Measurements from ENCODE around the gene TESPA1.
"Not testable (repeated sequence)": the region's sequence is repeated elsewhere in the genome, so short reads cannot be mapped to it uniquely, and the experiment has no call there.

TESPA1 gene

DNA sequence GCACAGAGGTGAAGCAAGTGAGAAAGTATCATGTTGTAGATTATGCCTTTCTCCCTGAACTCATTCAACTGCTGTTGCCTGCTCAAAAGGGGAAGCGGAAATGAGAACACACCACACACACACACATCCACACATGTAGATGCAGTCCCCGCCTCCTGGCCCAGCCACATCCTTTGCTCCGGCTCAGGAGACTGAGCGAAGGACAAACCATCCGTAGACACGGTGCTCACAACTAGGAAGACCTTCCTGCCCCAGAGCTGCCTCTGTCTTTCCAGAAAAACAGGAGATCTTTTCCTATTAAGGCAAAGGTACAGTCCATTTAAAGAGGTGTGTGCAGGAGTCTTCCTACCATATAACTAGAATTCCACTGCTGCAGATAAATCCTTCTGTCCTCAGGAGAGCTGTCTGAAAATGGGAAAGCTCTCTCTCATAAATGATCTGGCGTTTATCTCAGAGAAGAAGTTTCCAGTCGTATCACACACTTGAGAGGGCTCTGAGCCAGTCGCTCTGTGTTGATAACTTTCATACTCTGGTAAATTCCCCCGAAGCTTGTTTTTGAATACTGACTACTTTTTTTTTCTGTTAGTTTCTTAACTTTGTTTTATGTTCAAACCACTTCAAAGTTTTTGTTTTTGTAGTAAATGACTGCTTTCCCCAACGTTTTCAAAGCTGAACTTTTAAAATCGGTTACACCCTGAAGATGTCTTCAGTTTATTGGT, at the start of gene TESPA1:
TSS of gene TESPA1 (minus strand) at position 105 of the 719 bp plus-strand sequence. CDS start 10,200 bp downstream, outside the sequence.
- peak; percentile 70 to 73 for DNase-seq (ENCODE audit: low read depth in 2 of 2)

DNA sequence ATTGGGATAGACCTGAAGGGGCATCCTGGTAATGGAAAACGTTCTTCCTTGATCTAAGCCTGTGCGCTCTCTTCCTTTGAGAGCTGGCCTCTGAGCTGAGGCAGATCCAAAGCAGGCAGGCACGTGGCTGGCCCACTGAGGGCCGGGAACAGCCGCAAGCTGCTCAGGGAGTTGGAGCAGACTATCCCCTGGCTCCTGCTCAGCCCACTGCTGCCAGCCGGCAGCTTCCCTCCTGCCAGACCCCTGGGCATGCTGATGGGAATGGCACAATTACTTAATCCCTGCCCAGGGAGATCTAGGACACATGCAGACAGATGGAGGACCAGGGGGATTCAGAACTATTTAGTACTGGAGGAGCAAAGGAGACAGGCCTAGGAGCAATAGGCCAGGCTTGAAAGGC, 49.7 kb upstream of the TESPA1 start:
- no peak for DNase-seq (ENCODE audit: low read depth in 2 of 2)

DNA sequence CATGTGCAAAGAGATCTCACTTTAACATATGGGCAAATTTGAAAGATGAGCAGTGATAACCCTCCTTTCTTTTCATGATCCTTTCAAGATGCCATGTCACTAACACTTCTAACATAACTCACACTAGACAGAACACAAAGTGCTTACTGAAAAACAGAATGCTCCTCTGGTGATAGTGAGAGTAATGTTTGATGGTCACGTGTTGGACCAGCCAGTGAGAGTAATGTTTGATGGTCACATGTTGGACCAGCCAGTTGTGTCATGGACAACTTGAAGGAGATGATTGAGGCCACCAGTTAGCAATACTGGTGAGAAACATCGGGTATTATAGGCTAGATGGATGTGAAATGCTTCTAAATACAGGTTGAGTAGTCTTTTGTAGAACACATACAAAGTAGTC, 40.9 kb upstream of the TESPA1 start:
- DNase-seq (ENCODE audit: low read depth in 2 of 2): no peak

GRCh38 chr12:55024575-55024974, 40.0 kb upstream of the TESPA1 start:
- DNase-seq (ENCODE audit: low read depth in 2 of 2): no peak

GRCh38 chr12:55019784-55020183, 35.2 kb upstream of the TESPA1 start, which contains the start of gene NEUROD4:
Gene NEUROD4, plus strand, starts transcription at chr12:55019974. Its CDS starts 6,466 bp downstream, at chr12:55026440.
- peak; percentile 4 to 6 for DNase-seq (ENCODE audit: low read depth in 2 of 2)

GRCh38 chr12:55017416-55017925, 32.9 kb upstream of the TESPA1 start:
- DNase-seq (ENCODE audit: low read depth in 2 of 2): no peak

DNA sequence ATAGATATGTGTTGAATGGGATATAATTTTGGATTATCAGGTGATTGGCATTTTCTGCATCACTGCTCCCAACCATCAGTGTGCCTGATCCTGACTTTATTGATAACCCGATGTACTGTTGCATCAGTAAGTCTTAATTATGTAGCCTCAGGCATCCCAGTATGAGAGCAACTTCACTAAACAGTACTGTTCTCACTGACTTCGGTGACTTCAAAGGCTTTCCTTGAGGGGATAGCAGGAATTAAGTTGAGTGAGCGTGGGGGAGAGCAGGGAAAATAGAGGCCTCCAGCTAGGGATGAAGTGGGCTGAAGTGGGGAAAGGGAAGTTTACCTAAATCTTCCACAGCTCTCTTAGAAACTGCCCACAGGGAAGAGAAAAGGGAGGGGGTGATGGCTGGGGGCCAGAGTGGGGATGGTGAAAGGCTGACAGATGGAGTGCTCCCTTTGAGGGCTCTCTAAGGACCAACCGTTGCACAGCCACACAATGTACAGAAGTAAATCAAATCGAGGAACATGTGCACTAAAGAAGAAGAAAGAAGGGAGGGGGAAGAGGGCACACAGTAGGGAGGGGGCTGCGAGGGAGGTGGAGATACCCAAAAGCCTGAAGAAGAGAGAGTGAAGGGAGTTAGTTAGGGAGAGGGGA, 24.5 kb upstream of the TESPA1 start:
- no peak for DNase-seq (ENCODE audit: low read depth in 2 of 2)

DNA sequence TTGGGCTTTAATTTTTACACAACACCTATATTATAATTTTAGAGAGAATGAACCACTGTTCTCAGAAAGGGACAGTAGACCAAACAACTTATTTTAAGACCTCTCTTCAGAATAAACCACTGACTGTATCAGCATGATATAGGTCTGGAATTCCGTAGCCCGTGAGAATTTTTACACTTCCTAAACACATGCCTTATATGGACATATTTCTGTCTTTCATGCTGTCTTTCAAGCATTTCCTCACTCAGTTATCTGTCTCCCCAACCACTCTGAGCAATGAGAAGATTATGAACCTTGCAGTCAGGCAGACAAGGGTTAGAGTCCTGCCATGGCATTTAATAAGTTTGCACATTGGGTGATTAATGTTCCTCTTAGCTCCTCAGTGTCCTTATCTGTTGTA, 17.8 kb upstream of the TESPA1 start:
- DNase-seq (ENCODE audit: low read depth in 2 of 2): no peak

DNA sequence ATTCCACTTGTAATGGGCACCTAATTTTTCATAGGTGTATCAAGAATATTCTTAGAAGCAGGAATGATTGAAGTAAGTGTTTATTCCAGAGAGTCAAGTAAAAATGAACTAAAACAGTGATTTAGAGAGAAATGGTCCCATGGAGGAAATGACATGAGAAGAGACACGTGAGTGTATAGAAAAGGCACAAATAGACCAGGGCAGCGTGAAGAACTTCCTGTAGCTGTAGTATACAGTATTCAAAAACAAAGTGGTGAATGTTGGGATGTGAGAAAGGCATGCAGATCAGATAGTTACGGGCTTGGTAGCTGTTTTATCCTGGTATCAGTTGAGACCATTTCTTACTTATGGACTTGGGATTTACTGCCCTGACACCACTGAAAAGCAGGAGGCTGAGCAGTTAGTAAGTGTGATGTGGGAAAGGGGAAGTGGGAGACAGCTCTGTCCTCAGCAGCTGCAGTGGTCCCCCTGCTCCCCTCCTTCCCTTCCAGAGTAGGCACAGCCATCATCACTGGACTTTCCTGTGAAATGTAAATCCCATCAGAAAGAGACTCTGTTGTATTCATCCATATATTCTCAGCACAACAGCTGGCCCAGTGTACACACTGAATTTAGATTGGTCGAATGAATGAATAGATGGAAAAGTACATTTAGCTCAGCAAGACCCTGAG, 16.8 kb upstream of the TESPA1 start:
- DNase-seq (ENCODE audit: low read depth in 2 of 2): no peak

- no peak for DNase-seq (ENCODE audit: low read depth in 2 of 2)
Observed at GRCh38 chr12:54998958-54999510, 14.5 kb upstream of the TESPA1 start.

DNA sequence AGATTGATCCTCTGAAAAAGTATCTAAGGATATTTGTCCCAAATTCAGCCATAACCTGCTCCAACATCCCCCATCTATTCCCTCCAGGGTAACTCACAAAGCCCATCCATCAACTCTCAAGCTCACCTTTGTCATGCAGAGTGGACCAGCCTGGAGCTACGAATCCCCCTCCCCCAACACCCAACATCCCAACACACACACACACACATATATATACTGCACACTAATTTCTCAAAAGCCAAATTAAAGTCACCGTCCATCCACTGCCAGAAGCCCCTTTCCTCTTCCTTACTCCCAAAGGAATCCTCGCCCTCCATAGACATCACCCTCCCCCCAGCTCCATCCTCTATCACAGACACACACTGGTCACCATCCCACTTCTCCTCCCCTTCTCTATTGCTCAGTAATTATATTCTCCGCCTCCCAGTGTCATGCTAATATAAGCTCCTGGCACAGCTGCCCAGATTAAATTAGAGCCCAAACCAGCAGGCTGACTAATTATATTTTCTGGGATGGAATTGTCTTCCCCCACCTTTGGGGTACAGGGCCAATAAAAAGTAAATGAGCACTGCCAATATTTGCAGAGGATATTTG, 13.5 kb upstream of the TESPA1 start:
- no peak for DNase-seq (ENCODE audit: low read depth in 2 of 2)

- no peak for DNase-seq (ENCODE audit: low read depth in 2 of 2)
Observed at GRCh38 chr12:54996205-54996604, 11.6 kb upstream of the TESPA1 start.

DNA sequence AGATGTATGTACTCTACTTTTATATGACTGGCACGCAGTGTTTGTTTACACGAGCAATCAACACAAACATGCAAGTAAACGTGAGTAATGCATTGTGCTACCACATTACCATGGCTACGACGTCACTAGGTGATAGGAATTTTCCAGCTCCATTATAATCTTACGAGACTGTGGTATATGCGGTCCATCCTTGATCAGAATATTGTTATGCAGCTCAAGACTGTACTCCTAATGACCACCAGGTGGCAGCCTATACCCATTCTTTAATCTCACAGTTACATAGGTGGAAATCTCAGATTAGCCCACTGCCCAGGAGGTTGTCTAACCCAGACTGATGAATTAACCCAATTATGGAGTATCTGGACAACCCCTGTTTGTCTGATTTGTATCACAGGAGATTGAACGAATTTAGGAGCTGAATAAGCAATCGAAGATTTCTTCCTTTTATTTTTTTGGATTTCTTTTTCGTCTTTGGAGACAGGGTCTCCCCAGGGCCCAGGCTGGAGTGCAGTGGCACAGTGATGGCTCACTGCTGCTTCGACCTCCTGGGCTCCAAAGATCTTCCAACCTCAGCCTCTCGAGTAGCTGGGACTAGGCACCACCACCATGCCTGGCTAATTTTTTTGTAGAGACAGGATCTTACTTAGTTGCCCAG, 8.7 kb upstream of the TESPA1 start:
- DNase-seq (ENCODE audit: low read depth in 2 of 2): peak in 1 of 2 donors; percentile 30

GRCh38 chr12:54991991-54992375, 7.4 kb upstream of the TESPA1 start:
- no peak for DNase-seq (ENCODE audit: low read depth in 2 of 2)

DNA sequence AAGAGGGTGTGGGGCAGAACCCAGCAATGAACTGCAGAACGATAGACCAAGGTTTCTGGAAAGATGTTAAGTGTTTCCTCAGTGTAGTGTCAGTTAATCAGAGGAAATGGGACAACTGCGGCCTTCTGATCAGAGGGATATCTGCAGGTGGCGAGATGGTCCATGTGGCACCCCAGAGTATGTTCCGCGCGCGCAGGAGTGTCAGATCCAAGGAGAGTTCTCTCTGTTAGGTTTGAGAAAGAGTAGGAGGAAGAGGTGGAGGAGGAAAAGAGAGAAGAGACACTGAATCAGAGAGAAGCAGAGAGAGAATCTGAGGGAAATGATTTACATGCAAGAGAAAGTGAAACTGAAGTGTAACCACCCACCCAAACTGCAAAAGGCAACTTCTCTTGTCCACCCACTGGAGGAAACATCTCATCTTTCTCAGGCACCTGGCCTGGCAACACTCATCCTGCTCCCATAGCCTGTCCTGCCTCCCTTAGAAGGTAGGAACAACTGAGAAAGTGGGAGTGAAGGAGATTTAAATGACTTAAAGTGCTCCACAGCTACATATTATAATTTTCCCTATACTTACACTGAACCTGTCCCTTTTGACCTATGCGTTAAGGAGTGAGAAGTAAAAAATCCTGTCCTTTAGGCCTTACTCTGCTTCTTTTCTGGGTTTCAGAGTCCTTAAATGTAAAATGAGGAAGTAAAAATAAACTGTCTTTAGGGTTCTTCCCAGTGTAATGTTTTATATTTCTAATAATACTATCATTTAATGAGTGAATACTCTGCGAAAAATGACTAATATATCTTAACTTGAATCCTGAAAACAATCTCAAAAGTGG, 6.8 kb upstream of the TESPA1 start:
- DNase-seq (ENCODE audit: low read depth in 2 of 2): no peak

- DNase-seq (ENCODE audit: low read depth in 2 of 2): no peak
Observed at GRCh38 chr12:54989829-54990228, 5.3 kb upstream of the TESPA1 start.

- DNase-seq (ENCODE audit: low read depth in 2 of 2): no peak
Observed at GRCh38 chr12:54988402-54989054, 4.0 kb upstream of the TESPA1 start.

DNA sequence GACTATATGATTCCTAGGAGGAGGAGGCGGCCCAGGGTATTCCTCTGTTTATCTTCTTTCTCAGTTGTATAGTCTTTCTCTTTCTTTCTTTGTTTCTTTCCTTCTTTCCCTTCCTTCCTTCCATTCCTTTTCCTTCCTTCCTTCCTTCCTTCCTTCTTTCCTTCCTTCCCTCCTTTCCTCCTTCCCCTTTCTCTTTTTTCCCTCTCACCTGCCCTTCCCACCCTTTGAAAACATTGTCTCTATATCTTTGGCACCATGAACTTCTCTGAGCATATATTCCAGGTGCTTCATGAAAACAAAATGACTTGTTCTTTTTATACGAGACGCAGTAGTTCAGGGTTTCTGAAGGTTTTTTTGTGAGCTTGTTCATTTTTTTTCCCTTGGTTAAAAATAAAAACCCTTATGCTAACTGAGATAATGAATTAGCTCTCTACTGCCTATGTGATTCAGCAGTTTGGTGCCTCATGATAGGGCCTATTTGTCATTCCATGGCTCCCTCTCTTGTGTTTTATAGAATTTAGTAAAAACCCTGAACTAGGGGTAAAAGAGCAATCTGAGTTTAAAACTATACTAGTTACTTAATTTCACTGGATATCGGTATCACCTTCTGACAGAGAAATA, 3.2 kb upstream of the TESPA1 start:
- DNase-seq (ENCODE audit: low read depth in 2 of 2): no peak

- DNase-seq (ENCODE audit: low read depth in 2 of 2): not testable (repeated sequence)
Observed at GRCh38 chr12:54986773-54987172, 2.2 kb upstream of the TESPA1 start.
